Right atrium auricular region (tissue), 2 donors: ENCODE data around the gene ST6GAL1. TPM values are rescaled to one million over a fixed set of nuclear protein-coding genes. Genes with fewer than 3 reads are reported as not detected.
A peak's percentile ranks its signal among the peaks of the same experiment; 100 is the strongest.

Experiments
- DNase-seq: peaks from one replicate; pipeline ENCODE4 v3.0.0-alpha.2; 2019; ENCODE audit warnings: low spot score
- H3K27ac ChIP-seq, 2 donors: fragments of 200-600 bp; sonication (generic); 1 replicate in 1 of 2; 2 replicates in 1 of 2; pipeline ENCODE4 v1.5.1; 2016 to 2019
- H3K27me3 ChIP-seq, 2 donors: fragments of 200-600 bp; sonication (generic); one replicate each; pipeline versions ENCODE4 v1.5.1 to v1.6.0; 2017 to 2019
- H3K36me3 ChIP-seq: fragments of 200-600 bp; sonication (generic); one replicate; pipeline ENCODE4 v1.5.1; 2016
- H3K4me1 ChIP-seq, 2 donors: fragments of 200-600 bp; sonication (generic); one replicate each; pipeline versions ENCODE4 v1.5.1 to v1.6.0; 2017 to 2019
- H3K4me3 ChIP-seq, 2 donors: fragments of 200-600 bp; sonication (generic); 1 replicate in 1 of 2; 2 replicates in 1 of 2; pipeline ENCODE4 v1.5.1; 2017 to 2019; ENCODE audit warnings: mild to moderate bottlenecking in 1 of 2, moderate library complexity in 1 of 2
- H3K9me3 ChIP-seq, 2 donors: fragments of 200-600 bp; sonication (generic); one replicate each; pipeline ENCODE4 v1.5.1; 2019
- CTCF ChIP-seq, 2 donors: fragments of 200-600 bp; sonication (generic); IDR thresholded peaks; one replicate each; pipeline ENCODE4 v1.5.1; 2019; ENCODE audit warnings: antibody characterized with exemption in 2 of 2
- total RNA-seq, 2 donors: library from RNA; depleted of rRNA; stranded (reverse); fragments of >200 nt; gene quantifications; one replicate each; pipeline ENCODE4 v1.1.0, GENCODE V29; 2016

ST6GAL1 gene
- total RNA-seq, 2 donors from 2014 or later: 55.1 to 94.3 TPM

GRCh38 chr3:186945255-186945823 is 15.0 kb downstream of the ST6GAL1 start:
- Histone ChIP-seq H3K9me3 (no peaks in the 10 kb centered on the region), H3K36me3 (no peaks in the 10 kb centered on the region), H3K27me3 (no peaks in the 10 kb centered on the region), H3K4me1 (peaks cover 0 to 68% of the 10 kb centered on the region in 2 donors), H3K4me3 (no peak overlapping the region), H3K27ac (peak overlapping the region; percentile 84 to 91)
- no peak for TF ChIP-seq CTCF (IDR thresholded peaks at IDR 0.05)
- no peak for DNase-seq

GRCh38 chr3:186946756-186947375 is 16.5 kb downstream of the ST6GAL1 start:
- Histone ChIP-seq H3K27ac (peak overlapping the region; percentile 84 to 91), H3K36me3 (no peaks in the 10 kb centered on the region), H3K4me3 (no peak overlapping the region), H3K4me1 (peaks cover 0 to 54% of the 10 kb centered on the region in 2 donors), H3K9me3 (no peaks in the 10 kb centered on the region), H3K27me3 (no peaks in the 10 kb centered on the region)
- TF ChIP-seq CTCF (IDR thresholded peaks at IDR 0.05): no peak
- DNase-seq: no peak

- Histone ChIP-seq H3K4me3 (no peak overlapping the region), H3K27me3 (no peaks in the 10 kb centered on the region), H3K9me3 (no peaks in the 10 kb centered on the region), H3K36me3 (no peaks in the 10 kb centered on the region), H3K4me1 (peaks cover 0 to 57% of the 10 kb centered on the region in 2 donors), H3K27ac (peak overlapping the region; percentile 84 to 91)
- TF ChIP-seq CTCF (IDR thresholded peaks at IDR 0.05): no peak
- DNase-seq: no peak
These were observed 19.1 kb downstream of the ST6GAL1 start for GRCh38 chr3:186949281-186949982.

GRCh38 chr3:186950402-186951093 is 20.2 kb downstream of the ST6GAL1 start:
- Histone ChIP-seq H3K9me3 (no peaks in the 10 kb centered on the region), H3K4me3 (no peak overlapping the region), H3K36me3 (no peaks in the 10 kb centered on the region), H3K27me3 (no peaks in the 10 kb centered on the region), H3K27ac (peak overlapping the region; percentile 84 to 91), H3K4me1 (peaks cover 0 to 56% of the 10 kb centered on the region in 2 donors)
- TF ChIP-seq CTCF (IDR thresholded peaks at IDR 0.05): no peak
- DNase-seq: no peak

GRCh38 chr3:186951640-186952552 is 21.6 kb downstream of the ST6GAL1 start:
- no peak for DNase-seq
- no peak for TF ChIP-seq CTCF (IDR thresholded peaks at IDR 0.05)
- Histone ChIP-seq H3K9me3 (no peaks in the 10 kb centered on the region), H3K27ac (peak overlapping the region; percentile 56 to 70), H3K4me1 (peaks cover 0 to 66% of the 10 kb centered on the region in 2 donors), H3K4me3 (no peak overlapping the region), H3K36me3 (no peaks in the 10 kb centered on the region), H3K27me3 (no peaks in the 10 kb centered on the region)
